Colonic mucosa (tissue), 4 donors: ENCODE results near the gene HCFC1R1. TPM values are rescaled to one million over a fixed set of nuclear protein-coding genes. Genes with fewer than 3 reads are reported as not detected.

Source experiments
- DNase-seq: peaks from one replicate; pipeline ENCODE4 v3.0.0-alpha.2; 2020
- H3K27ac ChIP-seq: fragments of 200-600 bp; one replicate; pipeline ENCODE4 v1.8.0; 2021
- H3K27me3 ChIP-seq: fragments of 200-600 bp; one replicate; pipeline ENCODE4 v1.8.0; 2021
- H3K36me3 ChIP-seq: fragments of 200-600 bp; one replicate; pipeline ENCODE4 v1.8.0; 2021
- H3K4me1 ChIP-seq: fragments of 200-600 bp; one replicate; pipeline ENCODE4 v1.8.0; 2021; ENCODE audit warnings: mild to moderate bottlenecking
- H3K4me3 ChIP-seq: fragments of 200-600 bp; one replicate; pipeline ENCODE4 v1.8.0; 2021
- H3K9ac ChIP-seq, 2 donors: one replicate each; pipeline ENCODE4 v1.7.0; 2013; ENCODE audit warnings: control low read depth in 2 of 2, low read depth in 2 of 2, low read length in 2 of 2
- H3K9me3 ChIP-seq: fragments of 200-600 bp; one replicate; pipeline ENCODE4 v1.8.0; 2021
- CTCF ChIP-seq: fragments of 200-600 bp; IDR thresholded peaks from one replicate; pipeline ENCODE4 v1.8.0; 2022; ENCODE audit warnings: antibody characterized with exemption, mild to moderate bottlenecking
- intact Hi-C: fragments of 100-400 bp; cut with DNase I; formaldehyde crosslinking; loops from one replicate; pipeline ENCODE4 v1.14.1; 2022
- total RNA-seq, 2 donors: library from RNA; stranded (reverse); fragmentation: NEBNext Ultra II Directional in 1 of 2; extraction: Animal tissue kit (Norgen Biotek cat#: 25700) in 1 of 2; gene quantifications; one replicate each; pipeline ENCODE4 v1.2.1, GENCODE V29; 2021
- donor health status: healthy.
- donor health status: DM: no; HTN: no; CAD: no.
- donor health status: DM: no; HTN: no; CAD: no.

Gene HCFC1R1
- total RNA-seq, 2 donors from 2014 or later, result 28.7 to 30.0 TPM

GRCh38 chr16:3051494-3051893 is 27.8 kb upstream of the HCFC1R1 start:
- DNase-seq, result no peak
- H3K9ac ChIP-seq, result no peak overlapping the region
- TF ChIP-seq CTCF, result no peak
- H3K27ac ChIP-seq, result no peak overlapping the region
- H3K4me1 ChIP-seq, result no peaks in the 10 kb centered on the region
- intact Hi-C loops, result no loop called here
- peaks cover 23% of the 10 kb centered on the region for H3K27me3 ChIP-seq
- no peaks in the 10 kb centered on the region for H3K9me3 ChIP-seq
- no peak overlapping the region for H3K4me3 ChIP-seq
- H3K36me3 ChIP-seq, result no peaks in the 10 kb centered on the region

GRCh38 chr16:3051009-3051408 is 27.3 kb upstream of the HCFC1R1 start:
- H3K36me3 ChIP-seq, result no peaks in the 10 kb centered on the region
- H3K4me3 ChIP-seq, result no peak overlapping the region
- no peak for DNase-seq
- H3K27me3 ChIP-seq, result peaks cover 28% of the 10 kb centered on the region
- H3K27ac ChIP-seq, result no peak overlapping the region
- intact Hi-C loops, result no loop called here
- TF ChIP-seq CTCF, result no peak
- H3K9me3 ChIP-seq, result no peaks in the 10 kb centered on the region
- H3K4me1 ChIP-seq, result peaks cover 3% of the 10 kb centered on the region
- no peak overlapping the region for H3K9ac ChIP-seq

- no peak for TF ChIP-seq CTCF
Measured at GRCh38 chr16:3050487-3050886, 26.7 kb upstream of the HCFC1R1 start.

DNA sequence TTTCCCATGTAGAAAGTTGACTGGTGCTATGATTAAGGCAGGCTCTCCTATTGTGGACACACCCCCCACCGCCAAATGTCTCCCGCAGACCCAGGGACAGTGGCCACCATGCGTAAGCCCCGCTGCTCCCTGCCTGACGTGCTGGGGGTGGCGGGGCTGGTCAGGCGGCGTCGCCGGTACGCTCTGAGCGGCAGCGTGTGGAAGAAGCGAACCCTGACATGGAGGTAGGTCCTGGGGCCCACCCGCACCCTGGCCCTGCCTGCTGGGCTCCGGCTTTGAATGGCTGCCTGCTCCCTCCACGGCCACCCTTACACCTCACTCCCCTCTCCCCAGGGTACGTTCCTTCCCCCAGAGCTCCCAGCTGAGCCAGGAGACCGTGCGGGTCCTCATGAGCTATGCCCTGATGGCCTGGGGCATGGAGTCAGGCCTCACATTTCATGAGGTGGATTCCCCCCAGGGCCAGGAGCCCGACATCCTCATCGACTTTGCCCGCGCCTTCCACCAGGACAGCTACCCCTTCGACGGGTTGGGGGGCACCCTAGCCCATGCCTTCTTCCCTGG is 26.3 kb upstream of the HCFC1R1 start:
- H3K36me3 ChIP-seq, result no peaks in the 10 kb centered on the region
- no peak overlapping the region for H3K9ac ChIP-seq
- no peak for TF ChIP-seq CTCF
- H3K4me1 ChIP-seq, result peaks cover 8% of the 10 kb centered on the region
- peaks cover 38% of the 10 kb centered on the region for H3K27me3 ChIP-seq
- DNase-seq, result no peak
- no peak overlapping the region for H3K27ac ChIP-seq
- no peaks in the 10 kb centered on the region for H3K9me3 ChIP-seq
- intact Hi-C loops, result no loop called here
- H3K4me3 ChIP-seq, result no peak overlapping the region

More at GRCh38 chr16:3050487-3050886, 26.7 kb upstream of the HCFC1R1 start:
- H3K4me1 ChIP-seq, result peaks cover 8% of the 10 kb centered on the region
- no peak for DNase-seq
- intact Hi-C loops, result no loop called here
- H3K9me3 ChIP-seq, result no peaks in the 10 kb centered on the region
- no peak overlapping the region for H3K27ac ChIP-seq
- H3K4me3 ChIP-seq, result no peak overlapping the region
- no peak overlapping the region for H3K9ac ChIP-seq
- H3K27me3 ChIP-seq, result peaks cover 33% of the 10 kb centered on the region
- no peaks in the 10 kb centered on the region for H3K36me3 ChIP-seq

GRCh38 chr16:3047387-3047720 is 23.6 kb upstream of the HCFC1R1 start:
- Histone ChIP-seq H3K4me3 (no peak overlapping the region), H3K9me3 (no peaks in the 10 kb centered on the region), H3K4me1 (peaks cover 8% of the 10 kb centered on the region), H3K36me3 (no peaks in the 10 kb centered on the region), H3K27me3 (peaks cover 49% of the 10 kb centered on the region), H3K9ac (no peak overlapping the region), H3K27ac (no peak overlapping the region)
- DNase-seq, result no peak
- no peak for TF ChIP-seq CTCF
- intact Hi-C loops, result no loop called here
